GM18499 (cell line): ENCODE measurements around the gene SMAD5.

Experiments
- ATAC-seq: cut with Tn5 transposase; IDR thresholded peaks from one replicate; pipeline ENCODE4 v1.9.1; 2021; ENCODE audit warnings: moderate number of reproducible peaks; ENCODE audit not compliant: insufficient read depth, unreplicated experiment

Gene SMAD5

GRCh38 chr5:136193322-136193935, 60.8 kb downstream of the SMAD5 start:
- no peak for ATAC-seq

DNA sequence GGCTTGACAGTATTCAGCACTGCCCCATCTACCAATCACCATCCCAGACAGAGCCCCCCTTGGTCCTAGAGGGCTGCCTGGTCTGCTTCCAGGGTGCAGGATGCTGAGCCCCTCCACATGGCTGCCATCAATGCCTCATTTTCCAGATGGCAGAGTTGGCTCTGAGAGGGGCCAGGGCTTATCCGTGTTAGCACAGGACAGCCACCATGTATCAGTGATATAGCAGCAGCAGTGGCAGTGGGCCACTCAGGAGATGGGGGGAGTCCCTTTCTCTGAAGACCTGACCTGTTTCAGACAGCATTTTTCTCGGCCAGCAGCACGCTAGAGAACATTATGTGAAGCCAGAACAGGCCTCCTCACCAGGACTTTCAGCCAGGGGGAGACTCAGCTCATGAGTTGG, 61.9 kb downstream of the SMAD5 start:
- ATAC-seq, result no peak

GRCh38 chr5:136195971-136196820, 63.6 kb downstream of the SMAD5 start:
- no peak for ATAC-seq

DNA sequence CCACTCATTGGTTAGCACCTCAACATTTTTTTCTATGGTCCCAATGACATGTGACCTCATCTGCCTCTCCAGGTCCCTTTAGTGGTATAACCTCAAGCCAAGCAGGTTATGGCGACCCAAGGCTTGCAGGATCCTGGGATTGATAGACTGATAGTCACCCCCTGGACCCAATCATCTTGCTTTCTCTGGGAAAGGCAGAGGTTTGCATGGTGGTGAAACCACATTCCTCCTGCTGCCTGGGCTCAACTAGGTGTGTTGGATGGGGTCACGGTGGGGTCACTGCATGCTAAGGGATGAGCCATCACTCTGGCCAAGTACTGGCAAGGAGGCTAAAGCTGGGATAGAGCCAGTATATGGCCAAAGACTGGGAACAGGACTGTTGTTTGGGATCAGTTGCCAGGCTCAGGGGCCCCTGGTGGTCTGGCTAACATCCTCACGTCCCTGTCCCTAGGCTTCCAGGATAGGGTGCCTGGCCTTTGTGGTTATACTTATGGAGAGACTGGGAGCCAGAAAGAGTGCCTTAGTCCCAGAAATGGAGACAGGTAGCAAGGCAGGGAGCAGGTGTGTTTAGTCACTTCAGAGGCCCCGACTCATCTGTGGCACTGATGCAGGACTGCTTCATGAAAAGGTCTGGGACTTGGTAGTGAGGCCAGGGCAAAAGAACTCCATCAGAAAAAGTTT, 65.0 kb downstream of the SMAD5 start:
- no peak for ATAC-seq

DNA sequence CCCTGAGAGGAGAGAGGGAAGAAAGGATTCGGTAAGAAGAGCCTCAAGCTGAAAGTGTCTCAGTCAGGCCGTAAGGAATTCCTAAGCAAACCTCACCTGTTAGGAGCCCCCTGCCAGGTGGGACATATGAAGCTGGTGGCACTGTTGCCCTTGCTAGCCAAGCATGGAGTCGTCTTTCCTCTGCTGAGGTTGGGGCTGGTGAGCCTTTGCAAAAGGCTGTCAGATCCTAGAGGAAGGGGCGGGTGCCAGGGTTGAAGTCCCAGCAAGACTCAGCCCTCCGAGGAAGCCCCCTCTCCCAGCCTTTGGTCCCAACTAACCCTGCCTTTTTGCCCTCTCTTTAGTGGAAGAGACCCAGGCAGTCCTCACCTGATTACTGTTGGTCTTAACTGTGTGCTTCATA, 65.8 kb downstream of the SMAD5 start:
- ATAC-seq, result no peak

DNA sequence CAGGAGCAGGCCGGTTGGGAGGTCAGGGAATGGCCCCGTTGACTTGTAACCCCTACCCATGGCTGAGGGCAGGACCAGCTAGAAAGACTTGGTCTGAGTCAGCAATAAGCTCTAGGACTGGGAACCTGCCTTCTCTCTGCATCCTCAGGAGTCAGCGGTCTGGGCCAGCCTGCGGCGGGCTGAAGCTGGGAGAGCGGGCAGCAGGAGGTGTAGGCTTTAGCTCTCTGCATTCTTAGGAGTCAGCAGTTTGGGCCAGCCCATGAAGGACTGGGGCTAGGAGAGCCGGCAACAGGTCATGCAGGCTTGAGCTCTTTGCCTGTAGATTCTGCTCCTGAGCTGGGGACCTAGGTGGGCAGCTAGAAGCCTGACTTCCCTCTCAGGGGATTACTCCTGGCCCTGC, 66.8 kb downstream of the SMAD5 start:
- ATAC-seq, result no peak

DNA sequence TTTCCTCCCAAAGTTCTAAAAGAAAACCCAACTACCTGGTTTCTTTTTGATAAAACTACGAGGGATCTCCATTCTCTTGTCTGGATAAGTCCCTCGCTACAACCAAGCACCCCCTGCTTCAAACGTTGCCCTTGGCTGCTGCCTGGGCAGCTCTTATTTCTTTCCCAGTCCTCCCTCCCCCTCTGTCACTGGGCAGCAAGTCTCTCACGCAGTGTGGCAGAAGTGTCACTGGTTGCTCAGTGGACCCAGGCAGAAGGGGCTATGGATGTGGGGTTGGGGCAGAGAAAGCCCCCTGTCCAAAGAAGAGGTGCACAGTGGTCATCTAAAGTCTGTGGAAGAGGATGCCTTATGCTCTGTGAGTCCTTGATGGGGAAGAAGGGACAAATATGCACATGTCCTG, 67.5 kb downstream of the SMAD5 start:
- ATAC-seq, result no peak

DNA sequence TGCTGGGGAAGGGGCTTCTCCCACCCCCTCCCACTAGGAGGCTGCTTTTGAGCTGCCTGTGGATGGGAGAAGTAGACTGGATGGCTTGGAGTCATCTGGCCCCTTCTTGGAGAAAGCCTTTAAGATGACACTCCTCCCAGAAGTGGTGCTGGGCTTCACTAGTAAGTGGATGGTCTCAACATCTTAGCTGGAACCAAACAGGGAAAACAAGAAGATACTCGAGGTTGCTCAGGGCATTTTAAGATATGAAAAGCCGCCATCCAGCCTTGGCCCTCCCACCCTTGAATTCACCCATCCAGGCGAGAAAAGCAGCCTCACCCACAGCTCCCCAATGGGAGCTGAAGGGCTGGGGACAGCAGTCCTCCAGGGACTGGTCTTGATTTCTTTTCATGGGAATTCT, 68.1 kb downstream of the SMAD5 start:
- ATAC-seq, result no peak

GRCh38 chr5:136201870-136202269, 69.2 kb downstream of the SMAD5 start:
- no peak for ATAC-seq

GRCh38 chr5:136202469-136203205, 70.0 kb downstream of the SMAD5 start:
- no peak for ATAC-seq

DNA sequence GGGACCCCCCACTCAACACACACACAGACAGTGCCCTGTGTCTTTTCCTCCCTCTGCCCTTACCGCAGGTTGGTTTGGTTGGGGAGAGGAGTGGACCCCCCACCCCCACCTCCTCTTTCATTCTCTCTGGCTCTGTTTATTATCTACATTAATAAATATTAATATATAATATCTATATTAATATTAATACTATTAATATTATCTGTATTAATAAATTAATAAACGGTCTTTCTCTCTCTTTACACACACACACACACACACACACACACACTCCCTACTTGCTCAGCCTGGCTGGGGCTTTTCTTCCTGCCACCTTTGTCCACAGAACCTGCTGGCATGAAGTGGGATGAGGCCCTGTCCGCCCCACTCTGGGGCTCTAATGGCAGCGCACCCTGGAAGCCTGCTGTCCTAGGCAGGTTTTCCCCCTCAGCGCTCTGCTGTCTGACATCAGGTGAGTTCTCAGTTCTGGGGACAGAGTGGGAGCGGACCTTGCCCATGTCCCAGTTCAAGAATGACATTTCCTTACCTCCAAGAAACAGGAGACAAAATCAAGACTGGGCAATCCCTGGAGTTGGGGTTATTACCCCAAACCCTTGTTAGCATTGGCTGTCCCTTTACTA, 70.8 kb downstream of the SMAD5 start:
- no peak for ATAC-seq

- no peak for ATAC-seq
Measured at GRCh38 chr5:136205061-136205702, 72.5 kb downstream of the SMAD5 start.

DNA sequence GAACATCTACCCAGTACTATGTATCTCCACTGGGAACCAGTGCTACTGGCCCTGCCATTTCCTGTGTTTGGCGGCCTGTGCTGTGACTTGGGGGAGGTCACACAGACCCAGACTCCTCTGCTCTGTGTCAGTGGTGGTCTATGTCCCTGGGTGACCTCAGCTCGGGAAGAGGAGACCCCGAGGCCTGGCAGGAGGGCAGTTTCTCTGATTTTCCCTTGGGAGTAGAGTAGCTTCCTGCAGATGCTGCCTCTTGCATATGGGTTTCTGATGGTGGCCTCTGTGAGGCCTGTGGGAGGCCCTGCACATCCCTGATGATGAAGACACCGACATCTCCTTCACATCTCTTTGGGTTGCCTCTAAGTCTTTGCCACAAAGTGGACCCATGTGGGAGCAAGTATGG, 73.3 kb downstream of the SMAD5 start:
- no peak for ATAC-seq

GRCh38 chr5:136206361-136206760, 73.7 kb downstream of the SMAD5 start:
- no peak for ATAC-seq

DNA sequence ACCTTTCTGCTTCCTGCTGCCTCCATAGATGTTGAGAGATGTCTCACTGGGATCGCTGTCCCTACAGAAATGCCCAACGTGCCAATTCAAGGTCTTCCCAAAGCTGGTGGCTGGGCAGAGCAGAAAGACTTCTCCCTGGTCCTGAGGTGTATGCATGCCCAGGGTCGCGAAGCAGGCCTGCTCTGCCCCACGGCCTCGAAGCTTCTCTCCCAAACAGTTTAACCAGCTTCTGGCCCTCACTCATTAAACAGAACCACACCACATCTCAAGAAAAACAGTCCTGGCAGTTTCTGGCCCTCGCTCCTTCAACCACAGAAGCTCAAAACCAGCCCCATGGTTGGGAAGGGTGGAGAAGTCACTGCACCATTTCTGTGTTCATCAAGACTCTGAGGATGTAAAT, 75.0 kb downstream of the SMAD5 start:
- no peak for ATAC-seq

DNA sequence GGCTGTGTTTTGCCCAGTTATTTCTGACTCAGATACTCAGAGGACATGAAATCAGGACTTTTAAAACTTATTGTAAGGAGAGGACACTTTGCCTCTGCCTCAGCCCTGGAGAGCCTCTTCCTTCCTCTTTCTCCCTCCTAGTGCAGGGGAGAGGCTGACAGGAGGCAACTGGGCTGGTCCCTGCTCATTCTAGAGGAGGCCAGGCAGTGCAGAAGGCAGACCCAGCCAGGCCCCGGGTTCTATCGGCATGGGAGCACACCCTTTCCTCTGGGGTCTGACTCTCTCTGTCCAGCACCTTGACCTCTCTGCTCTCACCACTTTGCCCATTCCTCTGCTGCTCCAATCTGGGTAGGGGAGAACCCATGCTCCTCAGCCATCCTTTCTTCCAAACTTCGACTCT, 76.3 kb downstream of the SMAD5 start:
- ATAC-seq, result no peak

- no peak for ATAC-seq
Measured at GRCh38 chr5:136209346-136209910, 76.8 kb downstream of the SMAD5 start.

- ATAC-seq, result no peak
Measured at GRCh38 chr5:136210259-136210658, 77.6 kb downstream of the SMAD5 start.

- no peak for ATAC-seq
Measured at GRCh38 chr5:136211282-136212040, 78.8 kb downstream of the SMAD5 start.
